ENCODE measurements around the gene AGBL1.

The AGBL1 gene

DNA sequence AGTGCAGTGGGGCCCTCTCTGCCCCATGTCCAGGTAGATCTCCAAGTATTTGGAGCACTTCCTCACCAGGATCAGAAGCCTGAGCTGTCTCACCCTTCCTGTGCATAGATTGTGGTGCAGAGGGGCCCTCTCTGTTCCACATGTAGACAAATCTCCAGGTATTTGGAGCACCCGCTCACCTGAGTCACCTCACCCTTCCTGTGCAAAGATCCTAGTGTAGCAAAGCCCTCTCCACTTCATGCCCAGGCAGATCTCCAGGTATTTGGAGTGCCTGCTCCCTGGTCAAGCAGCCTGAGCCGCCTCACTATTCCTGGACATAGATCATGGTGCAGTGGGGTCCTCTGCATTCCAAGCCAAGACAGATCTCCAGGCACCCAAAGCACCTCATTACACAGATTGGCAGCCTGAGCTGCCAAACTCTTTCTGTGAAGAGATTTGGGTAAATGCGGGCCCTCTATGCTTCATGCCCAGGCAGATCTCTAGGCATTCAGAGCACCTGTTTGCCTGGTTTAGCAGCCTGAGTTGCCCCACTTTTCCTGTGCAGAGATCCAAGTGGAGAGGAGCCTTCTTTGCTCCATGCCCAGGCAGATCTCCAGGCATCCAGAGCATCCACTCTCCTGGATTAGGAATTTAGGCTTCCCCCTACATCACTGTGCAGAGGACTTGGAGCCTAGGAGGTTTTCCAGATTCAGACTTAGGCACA lies 249.8 kb downstream of the AGBL1 start:
- DNase-seq: no peak

GRCh38 chr15:86333819-86334218 lies 254.1 kb downstream of the AGBL1 start:
- no peak for DNase-seq

- no peak for DNase-seq
Measured at GRCh38 chr15:86336051-86336788, 256.5 kb downstream of the AGBL1 start.

- no peak for DNase-seq
Measured at GRCh38 chr15:86337071-86337470, 257.4 kb downstream of the AGBL1 start.

DNA sequence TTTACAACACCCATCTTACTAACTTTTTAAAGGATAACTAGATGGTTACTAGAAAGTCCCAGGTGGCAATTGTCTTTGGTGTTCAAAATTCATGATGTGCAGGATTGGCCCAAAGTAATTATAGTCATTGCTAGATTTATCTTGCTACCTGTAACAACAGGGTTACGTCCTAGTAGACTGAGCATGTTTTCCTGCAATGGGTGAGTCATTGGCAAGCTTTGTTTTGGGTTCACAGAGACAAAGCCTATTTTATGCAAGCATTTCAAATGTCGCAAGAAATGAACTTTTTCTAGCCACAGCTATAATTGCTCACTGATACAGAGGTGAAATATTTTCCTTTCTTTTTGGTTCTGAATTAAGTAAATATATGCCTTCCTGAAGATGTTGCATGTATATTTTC lies 267.6 kb downstream of the AGBL1 start:
- no peak for DNase-seq

GRCh38 chr15:86349565-86349964 lies 269.9 kb downstream of the AGBL1 start:
- no peak for DNase-seq

DNA sequence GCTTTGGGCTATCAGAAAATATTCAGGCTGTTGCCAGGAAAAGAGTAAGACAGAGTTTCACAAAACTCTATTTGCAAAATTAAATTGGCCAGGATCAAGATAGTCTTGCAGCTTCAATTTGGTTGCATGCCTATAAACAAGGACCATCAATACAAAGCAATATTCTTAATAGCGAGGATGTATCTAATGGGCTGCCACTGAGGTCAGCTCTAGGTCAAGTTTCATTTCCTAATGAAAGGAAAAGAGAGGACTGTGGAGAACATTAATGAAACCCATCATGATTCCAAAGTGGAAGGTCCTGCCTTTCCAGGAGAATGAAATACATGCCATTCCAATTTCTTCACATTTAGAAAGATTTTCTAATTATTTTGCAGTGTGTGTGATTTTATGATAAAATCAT lies 273.5 kb downstream of the AGBL1 start:
- no peak for DNase-seq

- no peak for DNase-seq
Measured at GRCh38 chr15:86355361-86355760, 275.7 kb downstream of the AGBL1 start.

- no peak for DNase-seq
Measured at GRCh38 chr15:86355801-86356200, 276.1 kb downstream of the AGBL1 start.

GRCh38 chr15:86362555-86362954 lies 282.9 kb downstream of the AGBL1 start:
- DNase-seq: no peak

- DNase-seq: no peak
Measured at GRCh38 chr15:86373147-86373546, 293.5 kb downstream of the AGBL1 start.

DNA sequence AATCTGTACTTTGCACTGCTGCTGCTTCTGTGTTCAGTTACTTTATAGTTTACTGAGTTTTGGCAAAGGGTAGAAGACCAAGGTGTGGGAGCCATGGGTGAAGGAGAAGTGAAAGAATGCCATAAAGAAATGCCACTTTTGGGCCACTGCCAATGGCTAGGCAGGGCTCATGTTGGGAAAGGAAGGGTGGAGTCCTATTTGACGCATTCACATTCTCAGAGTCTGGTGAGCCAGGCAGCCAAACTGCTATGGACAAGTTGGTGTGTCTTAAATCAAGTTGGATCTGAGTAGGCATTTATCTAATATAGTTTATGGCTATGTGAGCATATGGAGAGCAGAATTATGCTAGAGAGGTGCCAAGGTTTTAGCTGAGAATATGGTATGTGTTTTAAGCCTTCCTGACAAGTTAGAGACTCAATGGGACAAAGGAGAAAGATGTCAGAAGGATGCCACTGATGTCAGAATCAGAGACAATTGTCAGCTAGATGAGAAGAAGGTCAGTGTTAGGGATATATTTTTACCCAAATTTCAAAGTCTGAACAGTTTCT lies 296.1 kb downstream of the AGBL1 start:
- no peak for DNase-seq

GRCh38 chr15:86377914-86378313 lies 298.2 kb downstream of the AGBL1 start:
- DNase-seq: no peak

DNA sequence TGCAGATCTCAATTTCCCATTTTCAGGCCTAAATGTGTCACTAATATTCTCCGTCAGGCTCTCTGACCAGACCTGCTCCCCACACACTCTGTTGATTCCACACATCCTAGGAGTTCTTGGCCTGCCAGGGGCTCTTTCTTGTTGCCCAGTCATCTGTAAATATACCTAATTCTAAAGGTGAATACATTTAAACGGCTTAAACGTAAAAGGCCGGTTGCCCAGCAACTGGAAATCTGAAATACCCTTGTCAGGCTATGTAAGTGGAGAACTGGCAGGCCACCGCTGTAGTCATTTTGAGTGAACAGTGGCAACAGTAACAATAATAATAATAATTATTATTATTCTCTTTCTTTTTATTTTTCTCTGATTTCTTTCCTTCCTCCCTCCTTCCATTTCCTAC lies 302.7 kb downstream of the AGBL1 start:
- no peak for DNase-seq

DNA sequence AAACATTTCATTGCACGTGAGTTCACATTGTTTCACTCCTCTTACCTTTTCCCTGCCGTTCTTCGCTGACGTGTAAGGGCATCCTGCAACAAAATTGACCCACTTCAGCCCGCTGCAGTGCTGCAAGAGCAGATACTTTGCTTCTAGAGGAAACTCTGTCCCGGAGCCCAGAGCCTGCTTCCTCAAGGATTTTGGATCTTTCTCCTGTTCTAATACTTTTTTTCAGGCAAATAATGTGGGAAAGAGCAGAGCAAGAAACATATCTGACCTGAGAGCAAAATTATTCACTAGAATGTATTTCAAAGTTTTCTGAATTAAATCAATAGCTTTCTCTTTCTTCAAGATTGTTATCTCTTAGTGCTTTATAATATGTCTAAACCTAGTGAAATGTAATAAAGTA lies 303.9 kb downstream of the AGBL1 start:
- DNase-seq: no peak

- no peak for DNase-seq
Measured at GRCh38 chr15:86384186-86384585, 304.5 kb downstream of the AGBL1 start.

DNA sequence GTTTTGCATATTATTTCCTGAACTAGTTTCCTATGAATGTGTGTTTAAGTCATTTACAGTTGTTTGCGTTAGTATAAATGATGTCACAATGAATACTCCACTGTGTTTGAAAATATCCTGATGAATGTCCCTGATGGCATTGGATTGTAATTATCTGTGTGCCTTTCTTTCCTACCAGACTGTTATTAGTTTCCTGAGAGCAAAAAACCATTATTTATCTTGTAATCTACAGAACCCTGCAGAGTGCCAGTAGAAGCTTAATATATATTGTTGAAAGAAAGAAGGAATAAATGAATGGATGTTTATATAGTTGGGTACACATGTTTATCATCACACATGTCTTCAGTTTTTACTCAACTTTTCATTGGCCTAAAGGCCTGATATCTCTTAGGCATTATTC lies 312.6 kb downstream of the AGBL1 start:
- no peak for DNase-seq

- DNase-seq: no peak
Measured at GRCh38 chr15:86392874-86393273, 313.2 kb downstream of the AGBL1 start.

GRCh38 chr15:86394866-86395265 lies 315.2 kb downstream of the AGBL1 start:
- no peak for DNase-seq

- DNase-seq: no peak
Measured at GRCh38 chr15:86399041-86399954, 319.6 kb downstream of the AGBL1 start.

DNA sequence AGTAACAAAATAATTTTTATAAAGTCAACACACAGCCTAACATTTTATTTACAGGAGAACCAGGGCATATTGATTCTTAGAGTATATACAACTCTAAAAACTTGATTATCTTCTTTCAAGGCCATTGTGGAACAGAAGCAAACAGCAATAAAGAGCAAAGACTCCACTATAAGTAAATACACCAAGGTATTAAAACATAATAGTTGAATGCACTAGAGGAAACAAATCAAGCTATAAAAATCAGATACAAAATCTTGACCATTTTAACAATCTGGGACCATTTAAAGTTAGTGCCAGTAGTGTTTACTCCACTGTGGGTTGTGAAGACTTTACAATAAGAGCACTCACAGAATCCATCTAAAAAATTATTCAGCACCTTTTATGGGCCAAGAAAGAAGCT lies 323.6 kb downstream of the AGBL1 start:
- DNase-seq: no peak

DNA sequence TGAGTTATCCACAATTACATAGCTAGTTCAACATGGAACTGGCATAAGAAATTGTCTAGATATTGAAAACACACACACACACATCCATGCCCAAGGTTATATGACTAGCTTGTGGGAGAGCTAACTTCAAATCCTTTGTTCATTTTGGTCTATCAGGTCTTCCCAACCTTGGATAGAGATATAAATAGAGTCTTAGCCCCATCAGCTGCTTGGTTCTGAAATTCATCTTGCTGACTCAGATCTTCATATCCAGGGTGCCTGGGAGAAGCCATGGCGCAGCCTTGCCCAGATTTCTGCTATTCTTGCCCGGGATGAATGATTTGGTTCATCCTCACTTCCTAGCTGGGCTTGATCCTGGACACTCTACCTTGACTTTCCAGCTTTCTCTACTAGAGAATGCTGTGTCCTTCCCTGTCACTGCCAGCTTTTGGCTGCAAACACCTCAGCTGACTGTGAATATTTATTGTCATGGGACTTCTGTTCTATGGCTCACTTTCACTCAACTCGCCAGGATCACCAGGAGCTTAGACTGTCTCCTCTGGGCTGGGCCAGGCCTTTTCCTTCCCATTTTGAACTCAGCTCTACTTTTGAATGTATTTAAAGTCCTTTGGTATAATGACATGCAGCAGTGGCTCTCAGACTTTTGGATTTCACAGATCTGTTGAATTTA lies 324.4 kb downstream of the AGBL1 start:
- DNase-seq: no peak

GRCh38 chr15:86408261-86408660 lies 328.6 kb downstream of the AGBL1 start:
- DNase-seq: no peak

Data from bone marrow (tissue), 2 donors.